GM12874 (cell line): ENCODE data around the gene TRIM28.

Source experiments
- TF ChIP-seq, protein P1 (sequence below): IDR thresholded peaks from 2 replicates; pipeline ENCODE4 v1.5.1; 2011; ENCODE audit warnings: low read depth, mild to moderate bottlenecking, control low read depth, low read length, moderate library complexity; ENCODE audit not compliant: insufficient read depth

Gene TRIM28

GRCh38 chr19:58516246-58516836 is 27.5 kb upstream of the TRIM28 start:
- TF ChIP-seq, protein P1, sequence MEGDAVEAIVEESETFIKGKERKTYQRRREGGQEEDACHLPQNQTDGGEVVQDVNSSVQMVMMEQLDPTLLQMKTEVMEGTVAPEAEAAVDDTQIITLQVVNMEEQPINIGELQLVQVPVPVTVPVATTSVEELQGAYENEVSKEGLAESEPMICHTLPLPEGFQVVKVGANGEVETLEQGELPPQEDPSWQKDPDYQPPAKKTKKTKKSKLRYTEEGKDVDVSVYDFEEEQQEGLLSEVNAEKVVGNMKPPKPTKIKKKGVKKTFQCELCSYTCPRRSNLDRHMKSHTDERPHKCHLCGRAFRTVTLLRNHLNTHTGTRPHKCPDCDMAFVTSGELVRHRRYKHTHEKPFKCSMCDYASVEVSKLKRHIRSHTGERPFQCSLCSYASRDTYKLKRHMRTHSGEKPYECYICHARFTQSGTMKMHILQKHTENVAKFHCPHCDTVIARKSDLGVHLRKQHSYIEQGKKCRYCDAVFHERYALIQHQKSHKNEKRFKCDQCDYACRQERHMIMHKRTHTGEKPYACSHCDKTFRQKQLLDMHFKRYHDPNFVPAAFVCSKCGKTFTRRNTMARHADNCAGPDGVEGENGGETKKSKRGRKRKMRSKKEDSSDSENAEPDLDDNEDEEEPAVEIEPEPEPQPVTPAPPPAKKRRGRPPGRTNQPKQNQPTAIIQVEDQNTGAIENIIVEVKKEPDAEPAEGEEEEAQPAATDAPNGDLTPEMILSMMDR: no peak

GRCh38 chr19:58516964-58517833 is 26.7 kb upstream of the TRIM28 start:
- TF ChIP-seq, protein P1: 0 out of 2 replicates have a peak, but pooled peaks have one; percentile 14

DNA sequence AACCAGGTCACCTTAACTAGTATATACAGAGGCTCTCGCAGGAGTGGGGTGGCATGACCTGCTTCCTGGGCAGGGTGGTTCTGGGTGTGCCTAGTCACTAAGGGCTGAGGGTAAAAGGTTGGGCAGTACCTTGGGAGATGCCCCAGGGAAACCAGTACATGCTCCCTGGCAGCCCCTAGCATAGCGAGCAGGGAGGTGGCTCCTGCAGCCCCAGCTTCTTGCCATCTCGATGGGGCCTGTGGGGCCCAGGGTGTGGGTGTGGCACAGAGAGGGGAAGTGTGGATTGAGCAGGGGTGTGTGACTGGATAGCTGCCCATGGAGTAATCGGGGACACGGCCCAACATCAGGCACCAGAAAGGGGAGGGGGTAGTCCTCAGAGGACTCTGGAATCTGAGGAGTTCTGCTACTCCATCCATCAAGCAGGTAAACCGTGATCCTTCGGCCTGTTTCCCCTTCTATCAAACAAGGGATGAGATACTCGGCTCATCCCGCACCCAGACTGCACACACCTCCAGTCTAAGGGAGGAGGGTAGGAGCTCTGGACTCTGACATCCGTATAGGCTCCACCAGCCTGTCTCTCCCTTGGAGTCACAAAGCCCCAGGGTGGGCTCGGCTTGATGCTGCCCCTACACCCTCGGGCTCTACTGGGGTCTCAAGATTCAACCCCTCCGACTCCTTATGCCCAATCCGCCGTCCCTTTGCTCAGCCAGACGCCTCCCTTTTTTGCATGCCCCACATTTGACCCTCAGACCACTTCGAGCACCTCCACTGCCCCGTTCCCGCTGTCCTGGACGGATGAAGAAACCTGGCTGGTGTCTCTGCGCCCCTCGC is 25.4 kb upstream of the TRIM28 start:
- TF ChIP-seq, protein P1: no peak

- TF ChIP-seq, protein P1: peak; percentile 49; the same call in 1 of the 2 replicates
Observed at GRCh38 chr19:58519087-58519354, 24.8 kb upstream of the TRIM28 start.

DNA sequence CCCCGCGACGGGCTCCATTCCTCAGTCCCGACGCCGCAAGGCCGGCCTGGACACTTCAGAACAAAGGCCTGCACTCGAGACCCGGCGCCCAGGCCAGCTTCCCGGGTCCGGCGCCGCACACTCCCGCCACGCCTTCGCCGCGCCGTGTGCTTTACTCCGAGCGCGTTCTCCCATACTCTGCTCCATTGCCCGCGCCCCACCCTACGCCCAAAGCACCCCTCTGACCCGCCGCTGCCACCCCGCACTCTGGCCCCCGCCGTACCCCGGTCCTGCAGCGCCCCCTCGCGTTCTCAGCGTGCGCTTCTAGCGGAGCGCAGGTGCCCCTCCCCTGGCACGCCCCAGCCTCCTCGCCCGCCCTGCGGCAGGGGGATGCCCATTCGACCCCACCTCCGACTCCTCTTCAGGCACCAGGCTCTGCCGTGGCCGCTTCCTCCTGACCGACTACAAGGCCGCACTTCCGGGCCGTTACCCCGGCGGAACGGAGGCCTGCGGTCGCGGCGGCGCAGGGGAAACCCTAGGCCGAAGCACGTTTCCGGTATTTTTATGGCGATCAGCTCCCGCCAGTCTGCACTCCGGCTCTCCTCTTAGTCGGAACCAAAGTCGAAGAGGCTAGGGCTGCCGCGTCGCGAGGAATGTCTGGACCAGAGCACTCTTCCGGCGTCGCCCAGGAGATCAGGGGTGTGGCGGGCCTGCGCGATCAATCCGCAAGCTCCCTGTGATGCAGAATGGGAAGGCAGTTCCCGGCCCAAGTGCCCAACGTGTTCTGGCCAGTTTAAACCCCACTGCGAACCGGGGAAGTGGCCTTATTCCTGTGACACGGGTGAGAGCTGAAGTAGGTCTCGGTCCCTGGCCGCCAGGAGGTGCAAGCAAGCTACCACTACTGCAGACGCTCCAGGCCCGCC is 24.3 kb upstream of the TRIM28 start, which contains the start of gene ZBTB45:
TSS of gene ZBTB45 (minus strand) at position 456 of the 902 bp plus-strand sequence. CDS start 2,137 bp downstream, outside the sequence.
- TF ChIP-seq, protein P1: peak; percentile 95

GRCh38 chr19:58520257-58520599 is 23.6 kb upstream of the TRIM28 start:
- TF ChIP-seq, protein P1: no peak
